Cardiac fibroblast (primary cell): Measurements from ENCODE around the gene TCF7L1.

ENCODE experiments used
- DNase-seq, 2 donors: peaks; one replicate each; pipeline versions ENCODE4 v3.0.0 to v3.0.0-alpha.2; 2010; ENCODE audit warnings: low read depth in 2 of 2
- H3K4me3 ChIP-seq, 2 donors: replicated peaks in 1 of 2; 1 replicate in 1 of 2; 2 replicates in 1 of 2; pipeline ENCODE4 v1.5.1; 2011; ENCODE audit warnings: low read depth in 2 of 2, low read length in 2 of 2, mild to moderate bottlenecking in 2 of 2, moderate library complexity in 1 of 2
- CTCF ChIP-seq: IDR thresholded peaks from one replicate; pipeline ENCODE4 v1.5.1; 2011; ENCODE audit warnings: low read depth, mild to moderate bottlenecking, low read length, inconsistent platforms

TCF7L1 gene

GRCh38 chr2:85095094-85095493 lies 38.1 kb upstream of the TCF7L1 start:
- no peak for TF ChIP-seq CTCF
- peak; percentile 51 to 61 for DNase-seq
- H3K4me3 ChIP-seq, result no peak overlapping the region

- DNase-seq, result no peak
- H3K4me3 ChIP-seq, result no peak overlapping the region
- TF ChIP-seq CTCF, result no peak
These were observed 36.6 kb upstream of the TCF7L1 start for GRCh38 chr2:85096616-85097015.

- no peak for DNase-seq
- no peak for TF ChIP-seq CTCF
These were observed 29.0 kb upstream of the TCF7L1 start for GRCh38 chr2:85104228-85104627.

GRCh38 chr2:85106489-85107180 lies 26.6 kb upstream of the TCF7L1 start:
- no peak overlapping the region for H3K4me3 ChIP-seq
- no peak for TF ChIP-seq CTCF
- DNase-seq, result peak; percentile 64 to 74

More at GRCh38 chr2:85104228-85104627, 29.0 kb upstream of the TCF7L1 start:
- no peak overlapping the region for H3K4me3 ChIP-seq

GRCh38 chr2:85110991-85111560 lies 22.1 kb upstream of the TCF7L1 start:
- peak; percentile 23 to 59 for DNase-seq
- no peak for TF ChIP-seq CTCF
- no peak overlapping the region for H3K4me3 ChIP-seq

GRCh38 chr2:85111819-85112281 lies 21.3 kb upstream of the TCF7L1 start:
- DNase-seq, result peak; percentile 18 to 62
- H3K4me3 ChIP-seq, result no peak overlapping the region
- no peak for TF ChIP-seq CTCF
